HuH-7.5 (cell line): Measurements from ENCODE around the gene CHKB.
"Not testable (repeated sequence)": the region's sequence is repeated elsewhere in the genome, so short reads cannot be mapped to it uniquely, and the experiment has no call there.

Experiments
- DNase-seq: peaks from one replicate; pipeline ENCODE4 v3.0.0; 2011; ENCODE audit warnings: low spot score

CHKB gene

GRCh38 chr22:50582493-50583293 is at the start of gene CHKB:
CHKB (minus strand) TSS chr22:50582849; CDS start chr22:50582781, 68 bp downstream.
- peak; percentile 100 for DNase-seq

DNA sequence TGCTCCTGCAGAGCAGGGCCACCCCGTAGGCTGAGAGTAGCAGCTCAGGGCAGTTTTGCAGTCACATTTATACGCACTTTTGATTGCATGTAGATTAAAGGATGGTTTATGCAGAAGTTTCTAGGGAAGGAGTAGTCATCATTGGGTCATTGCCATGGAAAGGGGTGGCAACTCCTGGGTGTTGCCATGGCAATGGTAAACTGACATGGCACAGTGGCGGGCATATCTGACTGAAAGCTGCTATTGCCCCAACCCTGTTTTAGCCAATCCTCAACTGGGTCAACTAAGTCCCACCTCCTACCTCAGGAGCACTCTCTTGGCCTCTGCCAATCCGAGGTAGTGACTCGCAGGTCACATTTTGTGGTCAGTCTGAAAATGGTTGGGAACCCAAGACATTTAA is 47.7 kb upstream of the CHKB start:
- no peak for DNase-seq

DNA sequence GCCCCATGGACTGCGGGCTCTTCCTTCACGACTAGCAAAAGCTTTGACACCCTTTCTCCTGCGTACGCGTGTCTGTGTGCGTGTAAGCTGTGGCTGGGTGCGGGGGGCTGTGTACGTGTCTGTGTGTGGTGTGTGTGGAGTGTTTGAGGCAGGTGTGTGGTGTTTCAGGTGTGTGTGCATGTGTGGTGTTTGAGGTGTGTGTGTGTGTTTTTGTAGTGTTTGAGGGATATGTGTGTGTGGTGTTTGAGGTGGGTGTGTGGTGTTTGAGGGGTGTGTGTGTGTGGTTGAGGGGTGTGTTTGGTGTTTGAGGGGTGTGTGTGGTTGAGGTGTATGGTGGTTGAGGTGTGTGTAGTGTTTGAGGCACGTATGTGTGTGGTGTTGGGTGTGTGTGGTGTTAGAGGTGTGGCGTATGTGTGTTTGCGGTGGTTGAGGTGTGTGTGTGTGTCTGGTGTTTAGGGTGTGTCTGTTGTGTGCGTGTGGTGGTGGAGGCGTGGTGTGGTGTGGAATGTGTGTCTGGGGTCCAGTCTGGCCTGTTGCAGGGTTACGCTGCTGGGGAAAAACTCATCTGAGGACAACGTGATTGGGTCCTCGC is 46.0 kb upstream of the CHKB start:
- no peak for DNase-seq

- DNase-seq, result peak; percentile 74
These were observed 45.2 kb upstream of the CHKB start, which contains the start of gene ARSA for GRCh38 chr22:50627642-50628542. ARSA (minus strand) TSS chr22:50628152; CDS start chr22:50627779, 373 bp downstream.

DNA sequence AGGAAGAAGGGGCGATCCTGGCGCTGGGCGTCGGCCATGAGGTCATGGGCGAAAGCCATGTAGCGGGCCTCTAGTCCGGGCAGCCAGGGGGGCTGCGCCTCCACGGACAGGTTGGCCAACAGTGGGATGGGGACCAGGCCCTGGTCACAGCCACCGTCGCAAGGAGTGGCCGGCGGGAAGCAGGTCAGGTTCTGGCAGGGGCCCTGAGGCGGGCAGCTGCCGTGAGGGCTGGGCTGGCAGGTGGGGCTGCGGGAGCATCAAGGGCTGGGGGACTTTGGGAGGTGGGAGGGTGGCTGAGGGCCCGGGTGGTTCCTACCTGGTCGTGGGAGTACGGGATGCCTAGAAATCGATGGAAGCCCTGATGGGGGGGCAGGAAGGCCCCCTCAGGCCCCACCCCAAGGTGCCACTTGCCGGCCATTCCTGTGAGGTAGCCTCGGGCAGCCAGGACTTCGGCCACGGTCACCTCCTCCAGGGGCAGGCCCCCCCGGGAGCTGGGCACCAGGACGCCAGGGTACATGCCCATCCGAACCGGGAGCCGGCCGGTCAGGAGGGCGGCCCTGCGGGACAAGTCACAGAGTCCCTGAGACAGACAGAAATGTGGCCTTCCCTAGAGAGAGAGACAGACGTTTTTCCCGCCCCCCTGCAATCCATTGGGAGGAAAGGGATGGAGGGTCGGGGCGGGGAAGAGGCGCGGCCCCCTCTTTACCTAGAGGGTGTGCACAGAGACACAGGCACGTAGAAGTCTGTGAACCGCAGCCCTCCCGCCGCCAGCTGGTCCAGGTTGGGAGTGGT is 44.4 kb upstream of the CHKB start:
- no peak for DNase-seq

GRCh38 chr22:50626314-50626849 is 43.7 kb upstream of the CHKB start:
- DNase-seq, result no peak

- no peak for DNase-seq
These were observed 43.1 kb upstream of the CHKB start for GRCh38 chr22:50625568-50626313.

- DNase-seq, result no peak
These were observed 42.5 kb upstream of the CHKB start for GRCh38 chr22:50625131-50625567.

DNA sequence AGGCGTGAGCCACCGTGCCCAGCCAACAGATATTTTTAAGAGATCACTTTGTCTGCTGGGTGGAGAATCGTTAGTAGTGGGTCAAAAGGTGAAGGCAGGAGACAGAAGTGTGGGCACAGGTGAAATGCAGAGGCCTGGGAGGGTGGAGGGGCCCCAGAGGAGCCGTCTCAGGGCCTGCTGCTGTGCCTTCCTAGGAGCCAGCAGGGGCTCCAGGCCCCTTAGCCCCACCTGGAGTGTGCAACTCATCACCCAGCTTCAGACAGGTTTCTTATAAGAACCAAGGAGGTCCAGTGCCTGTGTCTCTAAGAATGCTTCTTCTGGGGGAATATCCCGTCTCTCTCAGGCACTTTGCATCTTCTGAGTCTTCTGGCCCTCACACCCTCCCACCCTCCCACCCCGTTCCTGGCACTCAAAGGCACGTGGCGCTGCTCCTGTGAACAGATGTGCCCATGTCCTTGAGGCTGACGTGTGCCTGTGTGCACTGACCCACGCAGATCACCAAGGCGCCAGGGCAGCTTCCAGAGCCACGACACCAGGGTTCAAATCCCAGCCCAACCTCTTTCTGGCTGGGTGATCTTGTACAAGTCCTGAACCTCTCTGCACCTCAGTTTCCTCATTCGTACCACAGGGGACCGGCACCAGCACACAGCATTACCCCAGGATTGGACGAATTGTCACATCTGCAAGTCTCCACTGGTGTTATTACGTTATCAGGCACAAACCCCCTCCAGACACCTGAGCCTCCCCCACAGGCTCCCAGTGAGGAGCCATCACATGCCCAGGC is 41.9 kb upstream of the CHKB start:
- no peak for DNase-seq

DNA sequence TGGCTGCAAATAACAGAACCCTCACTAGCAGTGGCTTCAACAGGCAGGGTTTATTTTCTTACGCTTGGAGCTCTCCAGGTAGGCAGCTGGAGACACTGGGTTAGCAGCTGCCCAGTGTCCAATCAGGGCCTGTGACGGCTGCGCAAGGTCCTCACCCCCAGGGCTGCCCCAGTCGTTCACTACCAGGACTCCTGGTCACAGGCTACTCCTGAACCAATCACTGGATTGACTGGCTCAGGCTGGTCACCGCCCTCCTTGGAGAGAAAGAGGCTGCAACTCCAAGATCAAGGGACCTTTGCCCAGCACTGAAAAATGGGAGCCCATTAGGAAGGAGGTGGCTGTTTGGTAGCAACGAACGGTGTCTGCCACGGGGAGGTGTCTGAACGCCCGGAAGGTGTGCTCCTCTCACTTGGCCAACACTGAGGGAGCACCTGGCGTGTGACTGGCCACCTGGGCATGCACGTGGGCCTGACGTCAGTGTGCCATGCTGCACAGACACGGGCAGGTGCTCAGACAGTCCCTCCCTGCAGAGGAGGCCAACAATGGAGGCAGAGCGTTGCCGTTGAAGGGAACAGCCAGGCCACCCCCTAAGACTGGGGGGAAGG is 40.2 kb upstream of the CHKB start:
- no peak for DNase-seq

DNA sequence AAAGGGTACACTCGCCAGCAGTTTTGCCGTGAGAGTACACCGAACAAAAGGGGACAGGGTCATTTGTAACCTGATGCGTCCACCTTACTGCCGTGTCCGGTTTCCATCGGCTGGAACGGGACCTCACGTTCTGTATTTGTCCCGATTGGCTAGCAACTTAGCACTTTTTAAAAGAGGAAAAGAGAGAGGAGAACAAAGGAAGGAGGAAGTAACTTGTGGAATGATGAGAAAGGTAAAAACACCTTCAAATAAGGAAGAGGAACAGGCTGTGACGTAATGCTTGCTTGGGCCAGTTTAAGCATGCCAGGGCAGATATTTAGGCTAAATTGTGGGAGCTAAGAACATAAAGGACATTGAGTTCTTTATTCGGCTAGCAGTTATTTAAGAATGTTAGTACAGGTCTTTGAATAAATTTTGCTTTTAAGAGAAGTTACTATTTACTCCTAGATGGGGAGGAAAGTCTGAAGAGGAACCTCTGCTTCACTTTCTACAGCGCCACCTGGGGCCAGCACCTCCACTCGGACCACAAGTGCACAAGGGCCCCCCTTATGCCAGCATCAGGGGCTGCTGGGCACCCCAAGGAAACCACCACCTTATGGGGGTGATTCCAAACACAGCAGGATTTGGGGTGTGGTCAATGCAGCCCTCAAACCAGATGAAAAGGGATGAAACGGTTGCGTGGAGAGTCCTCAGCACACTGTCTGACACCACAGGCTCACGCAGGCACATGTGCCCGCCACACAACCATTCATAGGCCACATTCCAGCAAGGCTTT is 39.5 kb upstream of the CHKB start:
- no peak for DNase-seq

- no peak for DNase-seq
These were observed 38.8 kb upstream of the CHKB start for GRCh38 chr22:50621356-50621880.

DNA sequence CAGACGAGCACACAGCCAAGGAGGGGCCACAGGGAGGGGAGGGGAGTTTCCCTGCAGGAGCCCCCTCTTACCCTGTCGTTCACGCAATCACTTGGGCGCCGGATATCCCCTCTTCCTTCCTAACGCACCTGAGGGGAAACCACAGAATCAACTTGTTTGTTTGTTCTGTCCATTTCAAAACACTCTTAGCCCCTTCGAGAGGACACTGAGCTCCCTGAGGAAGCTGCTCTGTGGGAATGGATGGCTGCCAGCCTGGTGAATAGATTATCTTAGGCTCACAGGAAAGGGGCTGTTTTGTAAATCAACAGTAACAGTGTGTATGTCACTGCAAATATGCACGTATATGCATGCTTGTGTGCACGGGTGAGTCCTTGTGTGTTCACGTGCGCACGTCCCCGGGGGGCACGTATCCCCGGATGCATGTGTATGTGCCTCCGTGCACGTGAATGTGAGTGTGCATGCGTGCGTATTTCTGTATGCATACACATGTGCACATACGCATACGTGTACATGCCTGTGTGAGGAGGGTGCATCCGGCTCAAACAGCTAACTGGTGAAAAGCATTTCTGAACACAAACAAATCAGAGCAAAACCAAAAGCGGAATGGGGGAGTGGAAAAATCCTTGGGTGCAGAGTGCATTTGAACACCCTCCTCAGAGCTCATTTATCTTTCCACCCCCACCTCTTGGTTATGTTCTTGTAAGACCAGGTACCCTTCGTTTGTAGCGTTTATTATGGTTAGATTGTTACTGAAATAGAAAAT is 38.1 kb upstream of the CHKB start:
- peak; percentile 81 for DNase-seq

DNA sequence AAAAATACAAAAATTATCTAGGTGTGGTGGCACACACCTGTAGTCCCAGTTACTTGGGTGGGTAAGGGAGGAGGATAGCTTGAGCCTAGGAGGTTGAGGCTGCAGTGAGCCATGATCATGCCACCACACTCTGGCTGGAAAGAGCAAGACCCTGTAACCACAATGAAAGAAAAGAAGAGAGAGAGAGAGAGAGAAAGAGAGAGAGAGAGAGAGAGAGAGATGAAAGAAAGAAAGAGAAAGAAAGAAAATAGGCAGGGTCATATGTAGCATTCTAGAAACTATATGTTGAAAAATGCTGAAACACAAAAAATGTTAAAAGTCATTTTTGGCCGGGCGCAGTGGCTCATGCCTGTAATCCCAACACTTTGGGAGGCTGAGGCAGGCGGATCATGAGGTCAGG is 31.6 kb upstream of the CHKB start:
- DNase-seq, result not testable (repeated sequence)

GRCh38 chr22:50613291-50613981 is 30.8 kb upstream of the CHKB start:
- DNase-seq, result peak; percentile 30

DNA sequence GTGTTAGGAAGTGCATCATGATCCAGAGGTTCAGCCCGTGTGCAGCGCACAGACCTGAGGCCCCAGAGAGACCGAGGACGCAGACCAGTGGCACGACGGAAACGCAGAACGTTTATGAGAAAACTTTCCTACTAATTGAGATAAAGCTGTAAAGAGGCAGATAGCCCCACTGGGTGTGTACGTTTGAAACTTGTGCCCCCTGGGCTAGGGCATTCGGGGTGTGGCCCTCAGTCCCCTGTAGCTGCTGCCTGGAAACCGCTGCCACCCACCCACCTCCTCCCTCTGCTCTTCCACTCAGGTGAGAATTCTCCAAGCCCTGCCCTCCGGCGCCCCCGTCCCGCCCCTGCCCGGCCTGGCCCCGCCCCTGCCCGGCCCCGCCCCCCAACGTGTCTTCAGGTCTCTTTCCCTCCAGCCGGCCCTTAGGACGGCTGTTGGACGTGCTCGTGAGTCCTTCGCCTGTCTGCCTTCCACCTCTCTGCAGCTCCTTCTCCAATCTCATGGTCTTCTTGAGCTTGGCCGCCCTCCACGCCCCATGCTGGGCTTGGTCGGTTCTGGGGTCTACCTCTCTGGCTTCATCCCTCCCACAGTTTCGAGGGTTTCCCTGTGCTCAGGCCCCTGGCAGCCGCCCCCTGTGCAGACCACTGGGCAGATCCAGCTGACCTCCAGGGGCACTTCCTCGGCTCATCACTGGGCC is 30.0 kb upstream of the CHKB start:
- no peak for DNase-seq
